PC-3 (cell line): ENCODE data around the gene CAPN8. TPM values are rescaled to one million over a fixed set of nuclear protein-coding genes. Genes with fewer than 3 reads are reported as not detected.

Experiments used
- ATAC-seq: fragments of 200-7000 bp; cut with Tn5 transposase; 2 replicates; pipeline ENCODE4 v1.9.1; 2020; ENCODE audit warnings: mild to moderate bottlenecking, moderate library complexity
- BruUV-seq: library from RNA; stranded (reverse); fragments of 400-500 nt; replicated peaks from 2 replicates; lab custom pipeline; 2021; lab: Mats Ljungman, UMichigan
- CTCF ChIA-PET: fragments of 300-600 bp; sonication (Branson Sonifier 250); formaldehyde crosslinking; loops from one replicate; lab custom pipeline; 2022; ENCODE audit warnings: antibody characterized with exemption; lab: Charles Lee
- POLR2A ChIA-PET: fragments of 300-600 bp; sonication (Branson Sonifier 250); formaldehyde crosslinking; loops from one replicate; lab custom pipeline; 2022; ENCODE audit warnings: antibody characterized with exemption; ENCODE audit not compliant: unreplicated experiment; lab: Charles Lee
- DNase-seq: peaks from one replicate; pipeline ENCODE4 v3.0.0-alpha.2; 2015
- H2AFZ ChIP-seq: fragments of 300-600 bp; sonication (generic); 2 replicates; pipeline ENCODE4 v1.6.0; 2016; ENCODE audit warnings: antibody characterized with exemption, low read length
- H3F3A ChIP-seq: fragments of 300-600 bp; sonication (generic); one replicate; pipeline ENCODE4 v1.6.0; 2017; ENCODE audit warnings: antibody characterized with exemption, low read length, control low read depth, mild to moderate bottlenecking; ENCODE audit not compliant: unreplicated experiment
- H3K27ac ChIP-seq: fragments of 300-600 bp; sonication (generic); 2 replicates; pipeline ENCODE4 v1.5.1; 2016; ENCODE audit warnings: mild to moderate bottlenecking, low read length
- H3K27me3 ChIP-seq: fragments of 300-600 bp; sonication (generic); 2 replicates; pipeline ENCODE4 v1.6.1; 2016; ENCODE audit warnings: low read length, mixed read lengths
- H3K36me3 ChIP-seq: fragments of 300-600 bp; sonication (generic); 2 replicates; pipeline ENCODE4 v1.6.1; 2016; ENCODE audit warnings: low read depth, mixed run types, low read length, mixed read lengths
- H3K4me1 ChIP-seq: fragments of 300-600 bp; sonication (generic); 2 replicates; pipeline ENCODE4 v1.5.1; 2016; ENCODE audit warnings: low read length; ENCODE audit not compliant: insufficient read depth
- H3K4me2 ChIP-seq: fragments of 300-600 bp; sonication (generic); 2 replicates; pipeline ENCODE4 v1.6.0; 2016; ENCODE audit warnings: low read length
- H3K4me3 ChIP-seq: fragments of 300-600 bp; sonication (generic); 2 replicates; pipeline ENCODE4 v1.5.1; 2016; ENCODE audit warnings: mild to moderate bottlenecking, low read length, mixed read lengths
- H3K79me2 ChIP-seq: fragments of 300-600 bp; sonication (generic); 2 replicates; pipeline ENCODE4 v1.6.1; 2017; ENCODE audit warnings: low read length, mixed read lengths
- H3K9ac ChIP-seq: fragments of 300-600 bp; sonication (generic); 2 replicates; pipeline ENCODE4 v1.6.0; 2016; ENCODE audit warnings: mild to moderate bottlenecking, low read length
- H3K9me2 ChIP-seq: fragments of 300-600 bp; sonication (generic); replicated peaks from 2 replicates; pipeline ENCODE4 v1.6.1; 2016; ENCODE audit warnings: mixed run types, low read length, mixed read lengths
- H3K9me3 ChIP-seq: fragments of 300-600 bp; sonication (generic); 2 replicates; pipeline ENCODE4 v1.6.1; 2016; ENCODE audit warnings: low read length, mixed read lengths
- H4K20me1 ChIP-seq: fragments of 300-600 bp; sonication (generic); 2 replicates; pipeline ENCODE4 v1.6.1; 2016; ENCODE audit warnings: low read length, mixed read lengths
- CTCF ChIP-seq: fragments of 300-600 bp; sonication (generic); conservative IDR thresholded peaks from 2 replicates; pipeline ENCODE4 v1.5.1; 2017; ENCODE audit warnings: antibody characterized with exemption, low read depth, mild to moderate bottlenecking, low read length
- EZH2 ChIP-seq: fragments of 300-600 bp; sonication (generic); IDR thresholded peaks from one replicate; pipeline ENCODE4 v1.6.1; 2017; ENCODE audit warnings: antibody characterized with exemption, mild to moderate bottlenecking, low read length; ENCODE audit not compliant: unreplicated experiment
- EZH2phosphoT487 ChIP-seq: fragments of 300-600 bp; sonication (generic); IDR thresholded peaks from 2 replicates; pipeline ENCODE4 v1.6.1; 2018; ENCODE audit warnings: mild to moderate bottlenecking, antibody characterized with exemption, low read length, borderline replicate concordance
- intact Hi-C: fragments of 100-400 bp; cut with micrococcal nuclease; formaldehyde crosslinking; loops from 2 replicates; pipeline ENCODE4 v1.9.0; 2023
- total RNA-seq: library from RNA; depleted of rRNA; stranded (reverse); fragments of >200 nt; gene quantifications from 2 replicates; pipeline ENCODE4 v1.2.3, GENCODE V29; 2014

CAPN8 gene
- total RNA-seq, 1 experiment from 2014 or later, result 5.9 TPM

- H2AFZ ChIP-seq, result no peak overlapping the region
- H3K4me2 ChIP-seq, result no peak overlapping the region
- no peaks in the 10 kb centered on the region; the same call in 1 of the 2 replicates for H3K36me3 ChIP-seq
- H3K9me3 ChIP-seq, result no peaks in the 10 kb centered on the region
- DNase-seq, result no peak
- H3K27ac ChIP-seq, result no peak overlapping the region
- H3K4me1 ChIP-seq, result no peaks in the 10 kb centered on the region
- BruUV-seq, result no TSS peak
- TF ChIP-seq CTCF, result no peak
- TF ChIP-seq EZH2phosphoT487, result no peak
- no peak for TF ChIP-seq EZH2
- H4K20me1 ChIP-seq, result no peaks in the 10 kb centered on the region
- CTCF ChIA-PET, result interaction anchor here (0.7 to 1.2 kb wide), 3 partner anchors 55 to 213 kb away, joined by 3 to 20 read pairs (median 9); no protein-coding TSS in a partner anchor
- peak; percentile 31 for ATAC-seq
- no peaks in the 10 kb centered on the region for H3K79me2 ChIP-seq
- H3K9me2 ChIP-seq, result no peaks in the 10 kb centered on the region
- no peaks in the 10 kb centered on the region for H3K27me3 ChIP-seq
- H3K9ac ChIP-seq, result no peak overlapping the region
- intact Hi-C loops, result no loop called here
- no peaks in the 10 kb centered on the region for H3F3A ChIP-seq
- no peak overlapping the region for H3K4me3 ChIP-seq
- POLR2A ChIA-PET, result no interaction called here
Observed at GRCh38 chr1:223557130-223557475, 108.4 kb downstream of the CAPN8 start.

DNA sequence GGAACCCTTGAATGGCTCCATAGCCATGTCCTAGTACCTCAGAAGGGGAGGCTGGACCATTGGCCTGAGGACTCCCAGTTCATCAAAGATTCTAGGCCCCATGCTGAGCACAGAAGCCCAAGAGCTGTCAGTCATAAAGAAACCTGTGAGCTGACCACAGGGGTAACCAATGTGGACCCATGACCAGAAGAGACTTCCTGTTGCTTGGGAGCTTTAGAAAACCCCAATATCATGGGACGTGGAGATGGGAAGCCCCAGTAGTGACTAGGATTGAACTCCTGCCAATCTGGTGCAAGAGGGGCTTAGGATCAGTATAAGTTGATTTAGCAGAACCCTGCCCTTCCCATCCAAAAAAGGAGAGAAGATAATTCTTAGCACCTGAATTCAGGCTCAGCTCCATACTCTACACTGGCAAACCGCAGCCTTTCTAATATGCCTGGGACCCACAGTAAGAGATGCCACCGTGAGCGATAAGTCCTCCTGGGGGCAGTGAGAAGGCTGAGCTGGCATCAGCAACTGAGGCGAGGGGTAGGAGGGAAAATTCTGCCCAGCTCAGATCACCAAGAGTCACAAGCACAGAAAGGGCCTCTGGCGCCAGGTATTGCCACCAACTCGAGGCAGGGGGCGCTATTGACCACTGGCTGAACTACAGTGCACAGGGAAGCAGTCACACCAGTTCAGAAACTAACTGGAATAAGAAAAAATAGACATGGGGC is 108.9 kb downstream of the CAPN8 start:
- no peaks in the 10 kb centered on the region for H3K9me3 ChIP-seq
- ATAC-seq, result peak; percentile 97
- no peaks in the 10 kb centered on the region for H3K4me1 ChIP-seq
- no peaks in the 10 kb centered on the region for H3F3A ChIP-seq
- CTCF ChIA-PET, result interaction anchor here (0.5 to 1.2 kb wide), 12 partner anchors 53 to 434 kb away, joined by 3 to 20 read pairs (median 3); partner anchors contain the start of gene CAPN8
- H2AFZ ChIP-seq, result no peak overlapping the region
- no TSS peak for BruUV-seq
- no peak overlapping the region for H3K4me3 ChIP-seq
- no peaks in the 10 kb centered on the region for H4K20me1 ChIP-seq
- POLR2A ChIA-PET, result no interaction called here
- no peak overlapping the region for H3K27ac ChIP-seq
- H3K27me3 ChIP-seq, result no peaks in the 10 kb centered on the region
- H3K9me2 ChIP-seq, result no peaks in the 10 kb centered on the region
- no peak overlapping the region for H3K9ac ChIP-seq
- H3K4me2 ChIP-seq, result no peak overlapping the region
- no peaks in the 10 kb centered on the region for H3K79me2 ChIP-seq
- TF ChIP-seq EZH2 (no peak), CTCF (peak; percentile 98), EZH2phosphoT487 (no peak)
- intact Hi-C loops, result no loop called here
- DNase-seq, result peak; percentile 90
- H3K36me3 ChIP-seq, result no peaks in the 10 kb centered on the region; the same call in 1 of the 2 replicates

DNA sequence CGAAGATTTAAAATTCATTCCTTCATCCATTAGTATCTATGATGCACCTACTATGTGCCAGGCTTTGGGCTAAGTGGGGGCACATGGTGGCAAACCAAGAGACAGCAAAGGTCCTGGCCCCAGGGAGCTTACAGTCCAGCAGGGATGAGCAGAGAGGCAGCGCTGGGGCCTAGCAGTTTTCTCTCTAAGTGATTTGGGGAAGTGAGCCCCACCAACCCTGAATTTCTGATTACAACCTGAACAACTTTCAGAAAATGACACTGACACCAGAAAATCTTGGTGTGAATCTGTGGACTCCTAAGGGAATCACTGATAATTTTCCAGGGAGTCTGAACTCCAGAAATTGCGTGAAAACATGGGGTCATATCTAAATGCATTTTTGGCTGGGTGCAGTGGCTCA is 111.5 kb downstream of the CAPN8 start:
- Histone ChIP-seq H3K4me1 (no peaks in the 10 kb centered on the region), H2AFZ (no peak overlapping the region), H3K79me2 (no peaks in the 10 kb centered on the region), H3F3A (no peaks in the 10 kb centered on the region), H3K27ac (no peak overlapping the region), H3K9me2 (no peaks in the 10 kb centered on the region), H4K20me1 (no peaks in the 10 kb centered on the region), H3K36me3 (no peaks in the 10 kb centered on the region; the same call in 1 of the 2 replicates), H3K9ac (no peak overlapping the region), H3K4me2 (no peak overlapping the region), H3K27me3 (no peaks in the 10 kb centered on the region), H3K9me3 (no peaks in the 10 kb centered on the region), H3K4me3 (no peak overlapping the region)
- no peak for ATAC-seq
- no peak for TF ChIP-seq EZH2
- no peak for TF ChIP-seq CTCF
- TF ChIP-seq EZH2phosphoT487, result no peak
- CTCF ChIA-PET, result no interaction called here
- POLR2A ChIA-PET, result no interaction called here
- DNase-seq, result no peak
- no TSS peak for BruUV-seq
- intact Hi-C loops, result no loop called here
